Suprapubic skin (tissue), 3 donors: ENCODE measurements around the gene CXCL14.

Source experiments
- EP300 ChIP-seq: sonication (generic); formaldehyde crosslinking; IDR thresholded peaks from one replicate; pipeline ENCODE4 v1.6.1; 2017; ENCODE audit warnings: antibody characterized with exemption
- POLR2A ChIP-seq, 2 donors: fragments of 450-650 bp; IDR thresholded peaks; one replicate each; pipeline ENCODE4 v1.6.1; 2017; ENCODE audit warnings: antibody characterized with exemption in 2 of 2, mild to moderate bottlenecking in 2 of 2, moderate library complexity in 2 of 2
- TF ChIP-seq, protein P1 (sequence below), 2 donors: fragments of 200-600 bp in 1 of 2; fragments of 450-650 bp in 1 of 2; sonication (generic) in 1 of 2; IDR thresholded peaks; one replicate each; pipeline ENCODE4 v1.5.1; 2016 to 2019; ENCODE audit warnings: antibody characterized with exemption in 2 of 2, mild to moderate bottlenecking in 1 of 2, moderate library complexity in 1 of 2

DNA sequence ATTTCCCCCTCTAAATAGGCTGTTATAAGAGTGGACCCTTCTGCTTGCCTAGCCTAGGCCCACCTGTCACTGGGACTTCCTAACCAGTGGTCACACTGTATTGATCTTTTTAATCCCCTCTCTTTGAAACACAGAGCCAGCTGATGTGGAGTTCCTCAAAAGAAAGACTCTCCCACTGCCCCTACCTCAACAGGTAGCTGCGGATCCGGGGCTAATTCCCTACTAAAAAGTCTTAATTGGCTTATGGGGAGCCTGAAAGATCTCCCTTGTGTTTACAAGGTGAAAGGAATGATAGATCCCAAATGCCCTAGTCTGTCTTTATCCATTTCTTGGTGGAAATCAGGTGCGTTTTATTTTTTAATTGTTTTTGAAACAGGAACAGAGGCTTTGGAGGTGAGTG lies 45.0 kb downstream of the CXCL14 start:
- TF ChIP-seq POLR2A (IDR thresholded peaks at IDR 0.05), result no peak
- TF ChIP-seq, protein P1, sequence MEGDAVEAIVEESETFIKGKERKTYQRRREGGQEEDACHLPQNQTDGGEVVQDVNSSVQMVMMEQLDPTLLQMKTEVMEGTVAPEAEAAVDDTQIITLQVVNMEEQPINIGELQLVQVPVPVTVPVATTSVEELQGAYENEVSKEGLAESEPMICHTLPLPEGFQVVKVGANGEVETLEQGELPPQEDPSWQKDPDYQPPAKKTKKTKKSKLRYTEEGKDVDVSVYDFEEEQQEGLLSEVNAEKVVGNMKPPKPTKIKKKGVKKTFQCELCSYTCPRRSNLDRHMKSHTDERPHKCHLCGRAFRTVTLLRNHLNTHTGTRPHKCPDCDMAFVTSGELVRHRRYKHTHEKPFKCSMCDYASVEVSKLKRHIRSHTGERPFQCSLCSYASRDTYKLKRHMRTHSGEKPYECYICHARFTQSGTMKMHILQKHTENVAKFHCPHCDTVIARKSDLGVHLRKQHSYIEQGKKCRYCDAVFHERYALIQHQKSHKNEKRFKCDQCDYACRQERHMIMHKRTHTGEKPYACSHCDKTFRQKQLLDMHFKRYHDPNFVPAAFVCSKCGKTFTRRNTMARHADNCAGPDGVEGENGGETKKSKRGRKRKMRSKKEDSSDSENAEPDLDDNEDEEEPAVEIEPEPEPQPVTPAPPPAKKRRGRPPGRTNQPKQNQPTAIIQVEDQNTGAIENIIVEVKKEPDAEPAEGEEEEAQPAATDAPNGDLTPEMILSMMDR (IDR thresholded peaks at IDR 0.05), result no peak
- TF ChIP-seq EP300, result no peak
